GM19043 (cell line): ENCODE data around the gene FAM171A1.
"Not testable (repeated sequence)": the region's sequence is repeated elsewhere in the genome, so short reads cannot be mapped to it uniquely, and the experiment has no call there.

Experiments used
- ATAC-seq: cut with Tn5 transposase; IDR thresholded peaks from one replicate; pipeline ENCODE4 v1.9.1; 2021; ENCODE audit warnings: low read depth; ENCODE audit not compliant: unreplicated experiment

The FAM171A1 gene

DNA sequence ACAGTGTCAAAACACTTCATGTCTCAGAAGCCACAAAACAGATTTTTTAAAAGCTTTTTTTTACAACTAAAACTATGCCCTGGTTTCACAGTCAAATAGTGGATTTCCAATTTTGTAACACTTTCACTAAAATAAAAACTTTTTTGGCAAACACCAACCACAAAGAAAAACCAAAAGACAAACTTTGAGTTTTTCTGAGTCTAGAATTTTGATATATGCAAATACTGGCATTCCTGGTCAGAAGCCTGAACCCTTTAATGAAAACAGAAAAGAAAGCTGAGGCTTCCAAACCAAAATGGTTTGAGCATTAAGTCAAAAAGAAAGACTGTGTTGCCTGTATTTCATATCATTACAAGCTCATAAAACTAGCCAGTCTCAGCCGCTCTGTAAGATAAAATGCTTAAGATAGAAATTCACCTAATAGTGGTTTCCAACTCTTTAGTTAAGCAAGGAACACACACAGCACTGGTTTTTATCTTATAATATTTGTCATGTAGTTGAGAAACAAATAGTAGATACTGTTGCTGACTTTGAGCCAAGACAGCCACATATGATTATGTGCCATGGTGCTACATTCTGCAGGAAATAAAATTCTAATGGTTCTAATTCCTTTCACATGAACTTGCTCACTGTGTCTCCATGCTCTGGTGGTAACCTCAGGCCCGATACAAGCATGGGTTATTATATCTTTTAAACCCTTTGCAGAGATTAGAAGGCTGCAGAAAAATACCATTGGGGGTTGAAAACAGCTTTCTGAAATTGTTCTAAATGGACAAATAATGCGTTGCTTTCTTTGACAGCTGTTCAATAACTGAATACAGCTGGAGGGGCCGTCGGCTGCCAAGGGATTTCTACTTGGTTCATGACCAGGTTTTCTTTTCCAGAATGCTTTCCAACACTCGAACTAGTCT lies 49.4 kb downstream of the FAM171A1 start:
- no peak for ATAC-seq

DNA sequence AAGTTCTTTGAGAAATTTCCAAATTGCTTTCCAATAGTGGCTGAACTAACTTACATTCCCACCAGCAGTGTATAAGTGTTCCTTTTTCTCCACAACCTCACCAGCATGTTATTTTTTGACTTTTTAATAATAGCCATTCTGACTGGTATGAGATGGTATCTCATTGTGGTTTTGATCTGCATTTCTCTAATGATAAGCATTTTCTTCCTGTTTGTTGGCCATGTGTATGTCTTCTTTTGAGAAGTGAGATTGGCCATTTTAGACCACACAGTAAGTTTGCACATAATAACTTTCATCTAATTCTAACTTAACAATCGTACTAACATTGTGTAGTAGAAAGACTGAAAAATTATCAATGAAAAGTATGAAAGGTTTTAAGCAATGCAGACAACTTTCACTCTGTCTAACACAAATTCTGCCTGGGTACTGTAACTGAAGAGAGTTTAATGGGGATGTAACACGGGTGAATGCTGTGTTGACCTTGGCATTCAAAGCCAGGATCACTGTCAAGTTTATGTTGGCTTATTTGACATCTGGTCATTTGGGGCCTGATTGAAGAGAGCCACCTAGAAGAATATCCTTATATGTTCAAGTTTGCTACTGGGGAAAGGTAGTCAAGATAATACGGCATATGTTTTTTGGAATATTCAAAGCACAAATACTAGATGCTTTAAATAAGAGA lies 50.4 kb downstream of the FAM171A1 start:
- ATAC-seq, result no peak

DNA sequence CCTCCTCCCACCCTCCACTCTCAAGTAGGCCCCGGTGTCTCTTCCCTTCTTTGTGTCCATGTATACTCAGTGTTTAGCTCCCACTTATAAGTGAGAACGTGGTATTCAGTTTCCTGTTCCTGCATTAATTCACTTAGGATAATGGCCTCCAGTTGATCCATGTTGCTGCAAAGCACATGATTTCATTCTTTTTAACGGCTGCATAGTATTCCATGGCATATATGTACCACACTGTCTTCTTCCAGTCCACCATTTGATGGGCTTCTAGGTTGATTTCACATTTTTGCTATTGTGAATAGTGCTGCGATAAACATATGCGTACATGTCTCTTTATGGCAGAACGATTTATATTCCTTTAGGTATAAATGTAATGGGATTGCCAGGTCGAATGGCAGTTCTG lies 51.0 kb downstream of the FAM171A1 start:
- ATAC-seq, result no peak

DNA sequence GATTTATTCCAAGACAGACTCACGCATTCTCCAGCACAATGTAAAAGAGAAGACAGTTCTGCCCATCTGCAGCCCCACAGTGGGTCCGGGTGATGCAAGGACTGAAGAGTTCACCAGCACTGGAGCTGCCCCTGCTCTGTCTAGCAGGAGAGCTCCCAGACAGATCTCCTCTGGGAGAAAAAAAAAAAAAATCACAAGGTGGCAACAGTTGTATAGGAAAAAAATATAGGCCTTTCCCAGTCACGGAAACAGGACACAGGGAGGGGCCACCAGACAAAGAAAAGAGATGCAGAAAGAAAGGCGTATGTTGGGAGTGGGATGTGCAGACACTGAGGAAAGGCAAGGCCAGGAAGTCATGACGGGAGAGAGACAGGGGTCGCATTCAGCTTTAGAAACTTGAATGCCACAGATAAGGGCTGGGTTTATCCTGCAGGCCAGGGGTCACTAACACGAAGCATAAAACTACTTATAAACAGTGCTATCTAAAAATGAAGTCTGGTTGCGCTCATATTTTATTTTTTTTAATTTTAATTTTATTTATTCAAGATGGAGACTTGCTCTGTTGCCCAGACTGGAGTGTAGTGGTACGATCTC lies 54.1 kb downstream of the FAM171A1 start:
- ATAC-seq, result no peak

DNA sequence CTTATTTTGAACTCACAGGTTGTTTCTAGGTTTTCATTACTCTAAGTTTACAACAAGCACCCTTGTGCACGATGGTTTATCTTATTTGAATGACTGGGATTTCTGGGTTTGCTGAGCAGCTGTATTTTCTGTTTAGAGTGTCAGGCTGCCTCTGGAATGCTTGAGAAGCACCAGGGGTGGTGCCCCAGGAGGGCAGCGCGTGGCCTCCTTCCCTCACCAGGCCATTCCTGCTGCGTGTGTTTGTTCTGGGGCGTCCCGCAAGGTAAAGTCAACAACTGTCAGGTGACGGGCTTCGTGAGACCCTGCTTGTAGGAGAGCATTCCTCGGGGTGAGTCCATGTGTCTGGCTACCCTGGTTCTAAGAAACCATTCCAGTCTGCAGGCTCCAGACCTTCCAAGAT lies 54.9 kb downstream of the FAM171A1 start:
- no peak for ATAC-seq

DNA sequence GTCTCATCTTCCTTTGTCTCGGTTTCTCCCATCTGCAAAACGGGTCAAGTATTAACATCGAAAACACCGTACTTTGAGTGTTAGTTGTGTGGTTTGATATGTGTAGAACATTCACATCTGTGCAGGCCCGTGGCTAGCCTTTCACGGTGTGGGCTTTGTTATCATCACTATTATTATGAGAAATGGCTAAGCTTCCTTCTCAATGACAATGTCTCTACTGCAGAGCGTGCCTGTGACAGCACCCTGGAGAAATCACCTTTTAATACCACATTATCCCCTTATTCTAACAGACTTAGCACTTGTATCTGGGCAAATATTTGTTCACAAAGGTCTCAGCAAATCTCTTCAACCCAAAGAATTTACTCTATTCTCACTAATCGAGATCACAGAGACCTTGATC lies 55.8 kb downstream of the FAM171A1 start:
- ATAC-seq, result no peak

DNA sequence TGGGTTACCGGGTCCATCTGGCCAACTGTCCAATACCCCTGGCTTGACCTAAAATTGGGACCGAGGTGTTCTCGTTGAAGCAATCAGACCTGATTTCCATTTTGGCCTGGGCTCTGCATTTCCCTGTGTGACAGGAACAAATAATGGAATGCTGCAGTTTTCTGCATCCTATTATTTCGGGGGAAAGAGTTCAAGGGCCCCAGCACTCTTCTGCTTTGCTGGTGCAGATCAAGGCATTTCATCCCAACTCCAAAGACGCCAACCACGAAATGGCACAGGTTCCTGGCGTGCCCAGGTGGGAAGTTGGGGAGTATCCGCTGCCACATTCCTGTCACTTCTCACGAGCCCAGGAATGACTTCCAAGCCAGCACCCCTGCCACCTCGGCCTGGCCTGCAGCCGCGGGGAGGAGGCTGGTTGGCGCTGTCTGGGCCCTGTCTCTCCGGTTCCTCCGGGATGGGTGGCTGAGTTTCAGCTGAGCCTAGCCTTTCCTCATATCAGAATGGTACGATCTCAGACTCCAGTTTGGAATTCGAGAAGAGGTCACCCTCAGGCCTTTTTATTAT lies 56.5 kb downstream of the FAM171A1 start:
- ATAC-seq, result no peak

DNA sequence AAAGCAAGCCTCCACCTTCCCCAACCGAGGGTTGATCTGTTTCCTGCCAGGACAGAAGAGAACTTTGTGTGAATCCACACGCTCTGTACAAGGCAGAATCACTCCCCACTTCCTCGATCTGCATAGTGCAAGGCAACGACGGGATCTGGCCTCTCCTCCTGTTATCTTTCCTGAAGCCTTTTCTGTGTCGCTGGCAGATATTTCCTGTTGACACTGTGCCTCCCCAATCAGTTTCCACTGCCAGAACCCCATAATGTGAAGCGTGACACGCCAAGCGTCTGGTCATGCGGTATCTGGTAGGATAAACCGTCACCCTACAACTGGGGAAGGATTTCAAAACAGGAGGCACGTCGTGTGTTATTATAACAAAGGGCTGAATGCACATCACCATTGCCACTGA lies 57.2 kb downstream of the FAM171A1 start:
- ATAC-seq, result no peak

DNA sequence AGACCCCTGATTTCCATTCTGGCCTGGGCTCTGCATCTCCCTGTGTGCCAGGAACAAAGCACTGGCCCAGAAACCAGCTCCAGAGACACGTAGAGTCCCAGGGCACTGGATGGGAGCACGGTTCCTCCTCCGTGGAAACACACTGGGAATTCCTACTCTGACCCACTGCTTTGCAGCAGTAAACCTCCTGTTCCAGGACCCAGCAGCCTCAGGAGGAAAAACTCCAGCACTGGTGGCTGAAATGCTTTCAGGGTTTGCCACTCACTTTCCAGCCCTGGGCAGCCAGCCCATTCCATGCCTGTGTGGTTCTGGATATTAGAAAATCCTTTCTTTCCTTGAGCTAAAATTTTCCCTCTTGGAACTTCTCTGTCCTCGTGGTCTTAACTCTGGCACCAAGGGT lies 58.0 kb downstream of the FAM171A1 start:
- ATAC-seq, result no peak

DNA sequence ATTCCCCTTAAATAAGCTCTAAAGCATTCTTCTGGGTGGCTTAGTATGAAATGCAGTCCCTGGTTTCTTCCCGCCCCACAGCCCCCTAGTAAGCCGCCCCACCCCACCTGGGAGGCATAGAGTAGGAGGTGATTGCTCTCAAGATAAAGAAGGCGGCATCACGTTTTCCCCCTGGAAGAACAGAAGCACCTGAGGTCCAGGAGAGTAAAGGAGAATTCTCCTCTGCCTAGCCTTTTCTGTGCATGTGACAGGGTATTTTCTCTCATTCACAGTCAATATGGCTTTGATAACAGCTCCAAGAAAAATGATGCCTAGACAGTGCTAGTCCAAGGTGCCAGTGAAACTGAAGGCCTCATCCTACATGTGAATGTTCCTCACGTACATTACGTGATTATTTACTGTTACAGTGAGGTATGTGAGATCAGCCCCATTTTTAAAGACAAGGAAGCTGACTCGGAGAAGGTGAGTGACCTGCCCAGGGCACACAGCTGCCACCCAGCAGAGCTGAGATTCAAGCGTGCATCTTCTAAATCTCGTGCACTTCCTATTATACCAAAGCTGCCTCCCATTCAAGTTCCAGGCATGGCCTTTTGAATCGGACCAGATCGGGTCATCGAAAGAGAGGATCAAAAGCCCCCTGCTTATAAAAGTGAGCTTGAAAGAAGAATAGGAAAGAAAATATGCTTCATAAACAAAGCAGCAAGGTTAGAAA lies 59.4 kb downstream of the FAM171A1 start:
- ATAC-seq, result no peak

DNA sequence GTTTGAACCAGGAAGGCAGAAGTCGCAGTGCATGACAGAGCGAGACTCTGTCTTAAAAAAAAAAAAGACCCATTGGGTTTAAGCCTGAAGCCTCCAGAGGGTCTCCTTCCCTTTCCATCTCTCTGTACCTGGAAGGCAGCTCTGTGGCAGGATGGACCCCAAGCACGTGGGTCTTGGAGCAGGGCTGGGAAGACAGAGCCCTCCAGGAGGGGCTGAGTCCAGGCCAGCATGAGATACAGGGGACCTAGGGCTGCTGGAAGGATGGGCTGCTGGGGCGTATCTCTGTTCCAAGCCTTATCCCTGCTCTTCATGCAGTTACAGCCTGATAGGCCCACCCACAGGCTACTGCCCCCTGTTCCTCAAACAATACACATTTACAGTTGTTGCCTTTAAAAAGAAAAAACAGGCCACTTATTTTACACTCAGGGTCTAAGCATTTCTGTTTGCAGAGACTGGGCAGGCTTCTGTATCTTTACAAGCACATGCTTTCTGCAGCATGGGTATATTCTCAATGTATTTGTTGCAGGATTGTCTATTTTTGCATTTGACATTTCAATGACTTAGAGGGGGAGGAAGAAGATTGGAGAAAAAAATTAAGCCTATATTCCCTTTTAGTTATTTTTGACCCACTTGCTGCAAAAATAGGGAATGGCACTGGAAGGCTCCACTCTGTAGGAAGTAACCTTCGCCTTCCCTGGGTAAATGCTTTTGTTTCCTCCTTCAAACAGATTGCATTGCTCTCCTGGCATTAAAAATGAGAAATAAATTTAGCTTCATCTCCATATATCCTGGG lies 60.1 kb downstream of the FAM171A1 start:
- no peak for ATAC-seq

DNA sequence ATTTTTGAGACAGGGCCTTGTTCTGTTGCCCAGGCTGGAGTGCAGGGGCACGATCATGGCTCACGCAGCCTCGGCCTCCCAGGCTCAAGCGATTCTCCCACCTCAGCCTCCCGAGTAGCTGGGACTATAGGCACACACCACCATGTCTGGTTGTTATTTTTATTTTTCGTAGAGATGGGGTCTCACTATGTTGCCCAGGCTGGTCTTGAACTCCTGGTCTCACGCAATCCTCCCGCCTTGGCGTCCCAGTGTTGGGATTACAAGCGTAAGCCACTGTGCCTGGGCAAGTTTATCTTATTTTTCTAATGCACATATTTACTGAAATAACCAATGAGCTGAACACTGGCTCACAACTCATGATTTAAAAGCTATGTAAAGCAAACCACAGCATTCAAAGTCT lies 61.9 kb downstream of the FAM171A1 start:
- ATAC-seq, result no peak

DNA sequence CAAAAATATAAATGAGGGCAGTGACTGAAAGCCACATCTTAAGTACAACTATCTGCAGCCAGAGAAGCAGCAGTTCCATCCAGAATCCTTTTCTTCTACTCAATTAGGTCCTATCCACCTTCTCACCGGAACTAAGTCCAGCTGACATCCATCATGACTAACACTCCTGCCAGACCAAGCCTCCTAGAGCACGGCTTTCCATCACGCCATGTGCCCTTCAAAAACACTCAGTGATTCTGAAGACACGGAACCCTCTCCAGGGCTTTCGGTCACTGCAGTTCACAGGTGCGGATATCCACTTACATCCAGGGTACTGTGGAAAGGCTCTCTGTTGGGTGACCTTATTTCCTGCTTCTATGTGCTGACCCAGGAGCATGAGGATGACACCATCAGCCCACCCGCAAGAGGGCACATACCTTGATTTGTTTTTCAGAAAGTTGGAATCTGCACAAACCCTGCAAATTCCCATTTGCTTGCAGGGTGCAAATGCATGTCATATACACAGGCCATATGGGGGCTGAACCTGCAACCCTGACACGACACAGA lies 64.3 kb downstream of the FAM171A1 start:
- no peak for ATAC-seq

DNA sequence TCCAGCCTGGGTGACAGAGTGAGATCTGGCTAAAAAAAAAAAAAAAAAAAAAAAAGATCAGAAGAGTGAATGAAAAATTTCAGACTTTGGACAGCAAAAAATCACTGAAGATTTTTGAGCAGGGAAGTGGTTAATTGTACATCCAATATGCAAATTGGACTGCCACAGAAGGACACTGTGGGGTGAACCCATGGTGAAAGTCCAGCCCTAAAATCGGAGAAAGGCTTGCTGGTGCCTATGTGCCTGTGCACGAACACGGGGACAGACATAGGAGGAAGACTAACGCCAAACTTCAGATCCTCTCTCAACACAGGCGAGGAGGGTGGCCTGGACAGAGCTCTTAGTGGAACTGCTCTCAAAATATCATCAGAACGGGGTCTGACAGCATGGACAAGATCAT lies 65.5 kb downstream of the FAM171A1 start:
- no peak for ATAC-seq

DNA sequence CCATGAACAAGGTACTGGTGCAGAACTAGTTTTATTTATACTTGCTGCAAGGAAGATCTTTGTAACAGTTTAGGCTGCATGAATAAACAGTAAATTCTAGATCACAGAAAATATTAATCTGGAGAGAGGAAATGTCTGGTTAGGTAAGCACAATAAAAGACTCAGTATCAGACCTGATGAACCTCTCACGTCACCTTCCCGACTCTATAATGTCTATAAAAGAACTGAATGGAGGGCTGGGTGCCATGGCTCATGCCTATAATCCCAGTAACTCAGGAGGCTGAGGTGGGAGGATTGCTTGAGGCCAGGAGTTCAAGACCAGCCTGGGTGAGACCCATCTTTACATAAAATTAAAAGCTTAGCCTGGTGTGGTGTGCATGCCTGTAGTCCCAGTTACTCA lies 65.9 kb downstream of the FAM171A1 start:
- no peak for ATAC-seq

DNA sequence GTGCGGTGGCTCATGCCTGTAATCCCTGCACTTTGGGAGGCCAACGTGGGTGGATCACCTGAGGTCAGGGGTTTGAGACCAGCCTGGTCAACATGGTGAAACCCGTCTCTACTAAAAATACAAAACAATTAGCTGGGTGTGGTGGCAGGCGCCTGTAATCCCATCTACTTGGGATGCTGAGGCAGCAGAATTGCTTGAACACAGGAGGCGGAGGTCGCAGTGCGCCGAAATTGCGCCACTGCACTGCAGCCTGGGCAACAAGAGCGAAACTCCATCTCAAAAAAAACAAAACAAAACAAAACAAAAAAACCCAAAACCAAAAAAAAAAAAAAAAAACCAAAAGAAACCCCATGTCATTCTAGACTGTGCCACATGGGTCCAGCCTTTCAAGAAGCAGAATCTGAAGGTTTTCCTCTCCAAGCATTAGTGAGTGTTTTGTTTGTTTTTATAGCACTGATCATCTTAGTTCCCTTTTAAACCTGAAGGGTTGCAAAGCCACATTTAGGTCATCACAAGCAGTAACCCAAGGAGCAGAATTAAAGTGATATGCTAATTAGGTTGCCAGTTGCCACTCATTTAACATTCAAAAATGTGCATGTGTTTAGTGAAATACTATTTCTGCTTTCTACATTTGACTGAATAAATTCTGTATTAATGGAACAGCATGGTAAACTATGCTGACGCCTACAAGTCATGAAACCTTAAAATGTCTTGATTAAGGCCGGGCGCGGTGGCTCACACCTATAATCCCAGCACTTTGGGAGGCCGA lies 68.7 kb downstream of the FAM171A1 start:
- ATAC-seq, result not testable (repeated sequence)

DNA sequence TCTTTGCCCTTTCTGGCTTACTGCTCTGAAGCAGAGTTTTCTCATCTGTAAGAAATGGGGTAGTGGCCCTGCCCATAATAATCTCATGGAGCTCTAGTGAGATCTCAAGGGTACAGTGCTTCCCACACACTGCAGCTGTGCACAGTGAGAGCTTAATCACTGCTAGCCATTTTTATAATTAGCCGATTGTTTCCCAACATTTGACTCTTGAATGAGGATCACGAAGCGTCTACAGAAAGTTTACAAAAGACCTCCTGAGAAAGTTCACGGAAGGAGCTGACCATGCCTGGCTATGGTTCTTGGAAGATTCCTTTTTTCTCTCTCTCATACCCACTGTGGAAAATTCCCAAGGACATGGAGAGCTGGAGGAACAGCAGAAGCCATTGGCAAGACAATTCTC lies 70.4 kb downstream of the FAM171A1 start:
- ATAC-seq, result no peak

DNA sequence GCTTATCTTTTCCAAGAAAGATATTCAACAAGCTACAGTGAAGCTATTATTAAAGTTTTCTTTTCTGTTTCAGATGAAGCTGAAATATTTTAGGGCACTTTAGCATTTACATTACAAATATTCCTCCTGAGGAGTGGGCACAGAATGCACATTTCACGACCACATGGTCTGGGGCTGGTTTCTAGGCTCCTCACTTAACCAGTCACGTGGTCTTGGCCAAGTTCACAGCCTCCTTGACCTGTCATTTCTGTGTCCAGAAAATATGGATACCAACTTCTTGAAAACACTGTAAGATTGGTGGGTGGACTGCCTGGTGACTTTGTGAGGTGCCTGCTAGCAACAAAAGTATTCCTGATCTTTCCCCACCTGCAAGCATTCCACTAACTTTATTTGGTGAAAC lies 70.9 kb downstream of the FAM171A1 start:
- ATAC-seq, result no peak

DNA sequence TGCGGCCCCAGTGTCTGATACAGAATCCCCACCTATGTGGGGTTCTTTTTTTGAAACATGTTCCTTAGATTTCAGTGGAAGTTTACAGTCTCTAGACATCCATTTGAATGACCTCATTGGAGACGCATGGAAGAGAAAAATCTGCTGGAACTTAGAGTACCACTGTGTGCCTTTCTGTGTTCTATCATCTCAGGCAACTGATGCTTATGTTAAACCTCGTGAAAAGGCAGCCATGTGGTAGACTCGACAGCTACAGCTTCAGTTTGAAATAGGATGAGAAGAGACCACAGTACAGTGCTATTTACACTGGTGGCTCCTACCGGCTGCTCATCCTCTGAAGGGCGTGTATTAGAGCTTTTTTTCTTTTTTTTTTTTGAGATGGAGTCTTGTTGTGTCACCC lies 74.4 kb downstream of the FAM171A1 start:
- ATAC-seq, result no peak
